Neural progenitor cell (in vitro differentiated cells): ENCODE measurements around the gene UFC1. TPM values are rescaled to one million over a fixed set of nuclear protein-coding genes. Genes with fewer than 3 reads are reported as not detected.

Source experiments
- DNase-seq: peaks from one replicate; pipeline ENCODE4 v3.0.0-alpha.2; 2016; ENCODE audit warnings: low spot score
- H2AFZ ChIP-seq: fragments of 200-600 bp; sonication (generic); replicated peaks from 2 replicates; pipeline ENCODE4 v1.6.1; 2016; ENCODE audit warnings: antibody characterized with exemption
- H3F3A ChIP-seq: fragments of 200-600 bp; sonication (generic); 2 replicates; pipeline ENCODE4 v1.6.1; 2016; ENCODE audit warnings: antibody characterized with exemption, low read depth
- H3K27ac ChIP-seq: fragments of 200-600 bp; sonication (generic); 2 replicates; pipeline ENCODE4 v1.5.1; 2016; ENCODE audit warnings: mild to moderate bottlenecking
- H3K27me3 ChIP-seq: fragments of 200-600 bp; sonication (generic); 2 replicates; pipeline ENCODE4 v1.6.1; 2016; ENCODE audit warnings: mild to moderate bottlenecking, moderate library complexity
- H3K36me3 ChIP-seq: fragments of 200-600 bp; sonication (generic); 2 replicates; pipeline ENCODE4 v1.5.1; 2016
- H3K4me1 ChIP-seq: fragments of 200-600 bp; sonication (generic); 2 replicates; pipeline ENCODE4 v1.6.1; 2016; ENCODE audit warnings: mixed run types
- H3K4me2 ChIP-seq: fragments of 200-600 bp; sonication (generic); 2 replicates; pipeline ENCODE4 v1.6.1; 2016
- H3K4me3 ChIP-seq: fragments of 200-600 bp; sonication (generic); 2 replicates; pipeline ENCODE4 v1.5.1; 2016
- H3K79me2 ChIP-seq: fragments of 200-600 bp; sonication (generic); 2 replicates; pipeline ENCODE4 v1.6.1; 2016; ENCODE audit warnings: low read depth
- H3K9ac ChIP-seq: fragments of 200-600 bp; sonication (generic); 2 replicates; pipeline ENCODE4 v1.6.1; 2016
- H3K9me3 ChIP-seq: fragments of 200-600 bp; sonication (generic); 2 replicates; pipeline ENCODE4 v1.5.1; 2016; ENCODE audit warnings: low read depth
- H4K20me1 ChIP-seq: fragments of 200-600 bp; sonication (generic); 2 replicates; pipeline ENCODE4 v1.6.1; 2016; ENCODE audit warnings: low read depth
- H3K27ac Mint-ChIP-seq: 3 replicates; pipeline ENCODE4 v1.8.0; 2021; ENCODE audit warnings: mixed read lengths
- H3K27me3 Mint-ChIP-seq: 2 replicates; pipeline ENCODE4 v1.8.0; 2022; ENCODE audit warnings: low read depth, mild to moderate bottlenecking, inconsistent platforms, moderate library complexity, mixed read lengths; ENCODE audit not compliant: insufficient read depth
- H3K36me3 Mint-ChIP-seq: 3 replicates; pipeline ENCODE4 v1.8.0; 2021; ENCODE audit warnings: mixed read lengths
- H3K4me1 Mint-ChIP-seq: 3 replicates; pipeline ENCODE4 v1.8.0; 2021; ENCODE audit warnings: mixed read lengths
- H3K4me3 Mint-ChIP-seq: 3 replicates; pipeline ENCODE4 v1.8.0; 2021; ENCODE audit warnings: mild to moderate bottlenecking, moderate library complexity, mixed read lengths
- H3K9me3 Mint-ChIP-seq: 3 replicates; pipeline ENCODE4 v1.8.0; 2020; ENCODE audit warnings: mixed read lengths
- CTCF ChIP-seq: fragments of 200-600 bp; sonication (generic); IDR thresholded peaks from 2 replicates; pipeline ENCODE4 v1.5.1; 2017; ENCODE audit warnings: antibody characterized with exemption, mild to moderate bottlenecking
- EZH2 ChIP-seq: fragments of 200-600 bp; sonication (generic); IDR thresholded peaks from 2 replicates; pipeline ENCODE4 v1.6.1; 2017; ENCODE audit warnings: antibody characterized with exemption, mild to moderate bottlenecking, moderate library complexity
- EZH2phosphoT487 ChIP-seq: fragments of 200-600 bp; sonication (generic); IDR thresholded peaks from 2 replicates; pipeline ENCODE4 v1.6.1; 2017; ENCODE audit warnings: antibody characterized with exemption
- total RNA-seq: library from RNA; depleted of rRNA; stranded (reverse); fragments of >200 nt; gene quantifications from 2 replicates; pipeline ENCODE4 v1.2.3, GENCODE V29; 2015; ENCODE audit warnings: low replicate concordance

The UFC1 gene
- total RNA-seq, 1 donor from 2014 or later: 114 TPM

GRCh38 chr1:161168906-161169305 is 15.1 kb downstream of the UFC1 start:
- peaks cover 22% of the 10 kb centered on the region for H3K4me1 Mint-ChIP-seq
- Histone ChIP-seq H4K20me1 (no peaks in the 10 kb centered on the region), H3K9ac (no peak overlapping the region), H3K4me1 (no peaks in the 10 kb centered on the region), H3K79me2 (no peaks in the 10 kb centered on the region), H3K4me3 (no peak overlapping the region), H3K9me3 (no peaks in the 10 kb centered on the region), H3K36me3 (no peaks in the 10 kb centered on the region), H2AFZ (no peak overlapping the region), H3K27me3 (no peaks in the 10 kb centered on the region), H3K27ac (no peak overlapping the region), H3F3A (peaks cover 24% of the 10 kb centered on the region), H3K4me2 (no peak overlapping the region)
- H3K4me3 Mint-ChIP-seq: peak overlapping the region; percentile 46
- peaks cover 23% of the 10 kb centered on the region for H3K36me3 Mint-ChIP-seq
- H3K27ac Mint-ChIP-seq: no peak overlapping the region
- DNase-seq: no peak
- H3K27me3 Mint-ChIP-seq: peaks cover 2% of the 10 kb centered on the region
- no peaks in the 10 kb centered on the region for H3K9me3 Mint-ChIP-seq
- no peak for TF ChIP-seq EZH2phosphoT487
- no peak for TF ChIP-seq CTCF
- TF ChIP-seq EZH2: no peak

GRCh38 chr1:161171191-161171590 is 17.4 kb downstream of the UFC1 start:
- DNase-seq: no peak
- no peaks in the 10 kb centered on the region for H3K9me3 ChIP-seq
- Mint-ChIP-seq H3K9me3 (no peaks in the 10 kb centered on the region), H3K4me3 (no peak overlapping the region), H3K36me3 (peaks cover 33% of the 10 kb centered on the region), H3K27ac (no peak overlapping the region), H3K4me1 (peaks cover 22% of the 10 kb centered on the region), H3K27me3 (no peaks in the 10 kb centered on the region)
- H3K36me3 ChIP-seq: no peaks in the 10 kb centered on the region
- no peaks in the 10 kb centered on the region for H4K20me1 ChIP-seq
- H3K79me2 ChIP-seq: no peaks in the 10 kb centered on the region
- no peak overlapping the region for H3K4me3 ChIP-seq
- no peak overlapping the region for H2AFZ ChIP-seq
- no peaks in the 10 kb centered on the region for H3K27me3 ChIP-seq
- TF ChIP-seq EZH2 (no peak), CTCF (peak; percentile 15)
- H3K9ac ChIP-seq: no peak overlapping the region
- no peaks in the 10 kb centered on the region for H3K4me1 ChIP-seq
- no peak overlapping the region for H3K27ac ChIP-seq
- H3K4me2 ChIP-seq: no peak overlapping the region
- peaks cover 11% of the 10 kb centered on the region for H3F3A ChIP-seq

- no peaks in the 10 kb centered on the region for H3K36me3 ChIP-seq
- no peak overlapping the region for H3K27ac Mint-ChIP-seq
These were observed 17.9 kb downstream of the UFC1 start for GRCh38 chr1:161171696-161172095.

More at GRCh38 chr1:161171696-161172095, 17.9 kb downstream of the UFC1 start:
- no peak for TF ChIP-seq EZH2
- TF ChIP-seq EZH2phosphoT487: no peak
- TF ChIP-seq CTCF: no peak
- Mint-ChIP-seq H3K4me3 (no peak overlapping the region), H3K4me1 (peaks cover 27% of the 10 kb centered on the region), H3K9me3 (no peaks in the 10 kb centered on the region), H3K27me3 (no peaks in the 10 kb centered on the region), H3K36me3 (peaks cover 33% of the 10 kb centered on the region)
- H4K20me1 ChIP-seq: no peaks in the 10 kb centered on the region
- H2AFZ ChIP-seq: no peak overlapping the region
- peaks cover 6% of the 10 kb centered on the region for H3F3A ChIP-seq
- no peak overlapping the region for H3K4me3 ChIP-seq
- no peaks in the 10 kb centered on the region for H3K27me3 ChIP-seq
- H3K27ac ChIP-seq: no peak overlapping the region
- no peaks in the 10 kb centered on the region for H3K79me2 ChIP-seq
- H3K9me3 ChIP-seq: no peaks in the 10 kb centered on the region
- H3K4me2 ChIP-seq: no peak overlapping the region
- H3K9ac ChIP-seq: no peak overlapping the region
- no peaks in the 10 kb centered on the region for H3K4me1 ChIP-seq
- DNase-seq: no peak
